ENCODE results near the gene MKX.

DNA sequence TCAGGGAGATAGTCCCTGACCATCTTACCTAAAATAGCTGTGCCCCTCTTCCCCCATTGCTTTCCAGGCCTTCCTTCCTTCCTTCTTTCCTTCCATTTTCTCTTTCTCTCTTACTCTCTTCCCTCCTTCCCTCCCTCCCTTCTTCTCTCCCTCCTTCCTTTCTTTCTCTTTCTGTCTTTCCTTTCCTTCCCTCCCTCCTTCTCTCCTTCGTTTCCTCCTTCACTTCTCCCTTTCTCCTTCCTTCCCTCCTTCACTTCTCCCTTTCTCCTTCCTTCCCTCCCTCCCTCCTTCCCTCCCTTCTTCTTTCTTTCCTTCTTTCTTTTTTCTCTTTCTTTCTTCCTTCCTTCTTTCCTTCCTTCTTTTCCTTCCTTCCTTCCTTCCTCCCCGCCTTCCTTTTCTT, 24.6 kb upstream of the MKX start:
- TF ChIP-seq CTCF (IDR thresholded peaks at IDR 0.05), result no peak
- no peak for TF ChIP-seq EP300 (IDR thresholded peaks at IDR 0.05)
- TF ChIP-seq POLR2A (IDR thresholded peaks at IDR 0.05), result no peak
- no peak for TF ChIP-seq POLR2AphosphoS5 (IDR thresholded peaks at IDR 0.05)
